22Rv1 (cell line): ENCODE results near the gene TAP1.

Experiments
- CTCF ChIP-seq: fragments of 450-650 bp; IDR thresholded peaks from 2 replicates; pipeline ENCODE4 v1.5.1; 2017; ENCODE audit warnings: mild to moderate bottlenecking
- ZFX ChIP-seq: fragments of 450-650 bp; IDR thresholded peaks from 2 replicates; pipeline ENCODE4 v1.6.1; 2017; ENCODE audit warnings: antibody characterized with exemption, borderline replicate concordance

DNA sequence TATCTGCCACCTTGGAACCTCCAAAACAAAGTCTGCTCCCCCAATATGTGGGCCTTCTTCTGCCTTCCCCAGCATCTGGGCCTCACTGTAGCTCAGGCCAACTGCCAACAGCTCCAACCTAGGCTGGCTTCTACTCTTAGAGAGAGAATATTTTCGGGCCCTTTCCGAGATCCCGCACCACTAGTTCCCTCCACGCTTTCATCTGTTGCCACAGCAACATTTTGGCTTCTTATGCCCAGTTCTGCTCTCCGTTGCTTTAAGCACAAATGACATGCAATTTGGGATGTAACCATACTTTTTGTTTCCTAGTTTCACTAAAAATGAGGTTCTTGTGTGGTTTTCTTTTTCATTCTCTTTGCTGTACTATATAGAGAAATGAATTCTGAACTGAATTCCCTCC lies 34.1 kb upstream of the TAP1 start:
- TF ChIP-seq CTCF: no peak
- no peak for TF ChIP-seq ZFX
